ENCODE data around the gene PITX2.
"Not testable (repeated sequence)": the region's sequence is repeated elsewhere in the genome, so short reads cannot be mapped to it uniquely, and the experiment has no call there.

Gene PITX2

GRCh38 chr4:110586131-110586850 lies 36.6 kb downstream of the PITX2 start:
- peak in 1 of 42 donors; percentile 5 for DNase-seq
- intact Hi-C loops (cut with DNase I), result no loop called here

GRCh38 chr4:110576696-110577095 lies 46.2 kb downstream of the PITX2 start:
- DNase-seq; intact Hi-C loops (cut with DNase I): not testable (repeated sequence)

Data from head of caudate nucleus (tissue), 42 donors.